HEK293 (cell line): Measurements from ENCODE around the gene TMEM130.

Source experiments
- SCRT1 ChIP-seq: fragments of 450-650 bp; formaldehyde crosslinking; IDR thresholded peaks from 2 replicates; pipeline ENCODE4 v1.5.1; 2016; ENCODE audit warnings: missing biosample characterization, missing genetic modification characterization, borderline replicate concordance
- YY1 ChIP-seq: fragments of 450-650 bp; formaldehyde crosslinking; IDR thresholded peaks from 2 replicates; pipeline ENCODE4 v1.5.1; 2018; ENCODE audit warnings: missing biosample characterization, missing genetic modification characterization
- ZBTB21 ChIP-seq: fragments of 450-650 bp; formaldehyde crosslinking; IDR thresholded peaks from 2 replicates; pipeline ENCODE4 v1.5.1; 2017; ENCODE audit warnings: missing biosample characterization, missing genetic modification characterization
- ZNF138 ChIP-seq: fragments of 450-650 bp; formaldehyde crosslinking; IDR thresholded peaks from 2 replicates; pipeline ENCODE4 v1.5.1; 2016; ENCODE audit warnings: missing biosample characterization, missing genetic modification characterization, borderline replicate concordance
- ZNF239 ChIP-seq: fragments of 450-650 bp; formaldehyde crosslinking; IDR thresholded peaks from 2 replicates; pipeline ENCODE4 v1.5.1; 2016; ENCODE audit warnings: missing biosample characterization, missing genetic modification characterization
- ZNF530 ChIP-seq: fragments of 450-650 bp; formaldehyde crosslinking; IDR thresholded peaks from 2 replicates; pipeline ENCODE4 v1.5.1; 2016; ENCODE audit warnings: low read depth, missing biosample characterization, missing genetic modification characterization
- ZNF624 ChIP-seq: fragments of 450-650 bp; formaldehyde crosslinking; IDR thresholded peaks from 2 replicates; pipeline ENCODE4 v1.5.1; 2017; ENCODE audit warnings: missing biosample characterization, missing genetic modification characterization
- ZNF629 ChIP-seq: fragments of 450-650 bp; formaldehyde crosslinking; IDR thresholded peaks from 2 replicates; pipeline ENCODE4 v1.5.1; 2017; ENCODE audit warnings: missing biosample characterization, missing genetic modification characterization
- ZNF830 ChIP-seq: fragments of 450-650 bp; IDR thresholded peaks from 2 replicates; pipeline ENCODE4 v1.5.0; 2018; ENCODE audit warnings: missing biosample characterization, missing genetic modification characterization, low read depth, mild to moderate bottlenecking, moderate library complexity
- TF ChIP-seq, protein P1 (sequence below): sonication (generic); formaldehyde crosslinking; IDR thresholded peaks from 2 replicates; pipeline ENCODE4 v1.8.1; 2022; ENCODE audit warnings: mild to moderate bottlenecking, moderate library complexity, missing genetic modification reagents
- TF ChIP-seq, protein P2 (sequence below): fragments of 450-650 bp; formaldehyde crosslinking; IDR thresholded peaks from 2 replicates; pipeline ENCODE4 v1.5.1; 2016; ENCODE audit warnings: missing biosample characterization, missing genetic modification characterization
- TF ChIP-seq, protein P3 (sequence below): fragments of 450-650 bp; formaldehyde crosslinking; IDR thresholded peaks from 2 replicates; pipeline ENCODE4 v1.5.1; 2016; ENCODE audit warnings: missing biosample characterization, missing genetic modification characterization

DNA sequence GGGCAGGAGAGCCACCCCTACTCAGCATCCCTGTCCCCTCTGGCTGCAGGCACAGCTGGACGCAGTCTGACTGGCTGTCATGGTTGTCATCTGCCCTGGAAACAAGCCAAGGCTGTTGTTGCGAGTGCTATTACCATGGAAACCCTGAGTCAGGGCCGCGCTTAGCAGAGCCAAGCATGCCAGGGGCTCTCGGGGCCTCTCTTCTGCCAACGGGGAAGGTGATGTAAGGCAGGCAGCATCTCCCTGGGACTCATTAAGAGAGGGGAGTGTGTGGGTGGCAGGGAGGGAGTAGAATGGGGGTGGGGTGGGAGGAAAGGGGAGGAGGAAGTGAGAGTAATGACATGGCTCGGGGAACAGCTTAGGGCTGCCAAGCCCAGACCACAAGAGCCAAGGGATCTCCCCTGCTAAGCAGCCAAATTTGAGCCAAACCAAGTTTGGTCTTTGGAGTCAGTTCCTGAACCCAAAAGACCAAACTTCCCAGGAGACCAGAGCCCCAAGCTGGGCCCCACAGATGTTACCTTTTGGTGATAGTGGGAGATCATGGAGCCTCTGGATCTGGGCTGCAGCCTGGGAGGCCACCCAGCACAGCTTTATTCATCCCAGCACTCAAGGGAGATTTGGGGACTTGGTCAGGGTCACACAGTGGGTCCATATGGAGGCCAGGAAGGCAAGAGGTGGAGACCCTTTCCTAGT is 67.6 kb downstream of the TMEM130 start:
- no peak for TF ChIP-seq ZNF830
- no peak for TF ChIP-seq ZNF629 (tag by site-specific recombination)
- TF ChIP-seq, protein P1, sequence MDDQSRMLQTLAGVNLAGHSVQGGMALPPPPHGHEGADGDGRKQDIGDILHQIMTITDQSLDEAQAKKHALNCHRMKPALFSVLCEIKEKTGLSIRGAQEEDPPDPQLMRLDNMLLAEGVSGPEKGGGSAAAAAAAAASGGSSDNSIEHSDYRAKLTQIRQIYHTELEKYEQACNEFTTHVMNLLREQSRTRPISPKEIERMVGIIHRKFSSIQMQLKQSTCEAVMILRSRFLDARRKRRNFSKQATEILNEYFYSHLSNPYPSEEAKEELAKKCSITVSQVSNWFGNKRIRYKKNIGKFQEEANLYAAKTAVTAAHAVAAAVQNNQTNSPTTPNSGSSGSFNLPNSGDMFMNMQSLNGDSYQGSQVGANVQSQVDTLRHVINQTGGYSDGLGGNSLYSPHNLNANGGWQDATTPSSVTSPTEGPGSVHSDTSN (CRISPR knock-in tag): no peak
- TF ChIP-seq YY1 (tag by site-specific recombination): no peak
- TF ChIP-seq, protein P2, sequence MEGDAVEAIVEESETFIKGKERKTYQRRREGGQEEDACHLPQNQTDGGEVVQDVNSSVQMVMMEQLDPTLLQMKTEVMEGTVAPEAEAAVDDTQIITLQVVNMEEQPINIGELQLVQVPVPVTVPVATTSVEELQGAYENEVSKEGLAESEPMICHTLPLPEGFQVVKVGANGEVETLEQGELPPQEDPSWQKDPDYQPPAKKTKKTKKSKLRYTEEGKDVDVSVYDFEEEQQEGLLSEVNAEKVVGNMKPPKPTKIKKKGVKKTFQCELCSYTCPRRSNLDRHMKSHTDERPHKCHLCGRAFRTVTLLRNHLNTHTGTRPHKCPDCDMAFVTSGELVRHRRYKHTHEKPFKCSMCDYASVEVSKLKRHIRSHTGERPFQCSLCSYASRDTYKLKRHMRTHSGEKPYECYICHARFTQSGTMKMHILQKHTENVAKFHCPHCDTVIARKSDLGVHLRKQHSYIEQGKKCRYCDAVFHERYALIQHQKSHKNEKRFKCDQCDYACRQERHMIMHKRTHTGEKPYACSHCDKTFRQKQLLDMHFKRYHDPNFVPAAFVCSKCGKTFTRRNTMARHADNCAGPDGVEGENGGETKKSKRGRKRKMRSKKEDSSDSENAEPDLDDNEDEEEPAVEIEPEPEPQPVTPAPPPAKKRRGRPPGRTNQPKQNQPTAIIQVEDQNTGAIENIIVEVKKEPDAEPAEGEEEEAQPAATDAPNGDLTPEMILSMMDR (tag by site-specific recombination): no peak
- no peak for TF ChIP-seq ZNF138
- no peak for TF ChIP-seq ZNF530 (tag by site-specific recombination)
- 0 out of 2 replicates have a peak, but pooled peaks have one; percentile 48 for TF ChIP-seq ZBTB21
- no peak for TF ChIP-seq ZNF624
- no peak for TF ChIP-seq ZNF239 (tag by site-specific recombination)
- TF ChIP-seq SCRT1: no peak
- TF ChIP-seq, protein P3, sequence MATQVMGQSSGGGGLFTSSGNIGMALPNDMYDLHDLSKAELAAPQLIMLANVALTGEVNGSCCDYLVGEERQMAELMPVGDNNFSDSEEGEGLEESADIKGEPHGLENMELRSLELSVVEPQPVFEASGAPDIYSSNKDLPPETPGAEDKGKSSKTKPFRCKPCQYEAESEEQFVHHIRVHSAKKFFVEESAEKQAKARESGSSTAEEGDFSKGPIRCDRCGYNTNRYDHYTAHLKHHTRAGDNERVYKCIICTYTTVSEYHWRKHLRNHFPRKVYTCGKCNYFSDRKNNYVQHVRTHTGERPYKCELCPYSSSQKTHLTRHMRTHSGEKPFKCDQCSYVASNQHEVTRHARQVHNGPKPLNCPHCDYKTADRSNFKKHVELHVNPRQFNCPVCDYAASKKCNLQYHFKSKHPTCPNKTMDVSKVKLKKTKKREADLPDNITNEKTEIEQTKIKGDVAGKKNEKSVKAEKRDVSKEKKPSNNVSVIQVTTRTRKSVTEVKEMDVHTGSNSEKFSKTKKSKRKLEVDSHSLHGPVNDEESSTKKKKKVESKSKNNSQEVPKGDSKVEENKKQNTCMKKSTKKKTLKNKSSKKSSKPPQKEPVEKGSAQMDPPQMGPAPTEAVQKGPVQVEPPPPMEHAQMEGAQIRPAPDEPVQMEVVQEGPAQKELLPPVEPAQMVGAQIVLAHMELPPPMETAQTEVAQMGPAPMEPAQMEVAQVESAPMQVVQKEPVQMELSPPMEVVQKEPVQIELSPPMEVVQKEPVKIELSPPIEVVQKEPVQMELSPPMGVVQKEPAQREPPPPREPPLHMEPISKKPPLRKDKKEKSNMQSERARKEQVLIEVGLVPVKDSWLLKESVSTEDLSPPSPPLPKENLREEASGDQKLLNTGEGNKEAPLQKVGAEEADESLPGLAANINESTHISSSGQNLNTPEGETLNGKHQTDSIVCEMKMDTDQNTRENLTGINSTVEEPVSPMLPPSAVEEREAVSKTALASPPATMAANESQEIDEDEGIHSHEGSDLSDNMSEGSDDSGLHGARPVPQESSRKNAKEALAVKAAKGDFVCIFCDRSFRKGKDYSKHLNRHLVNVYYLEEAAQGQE (tag by site-specific recombination): no peak
